SK-N-SH treated with all-trans-retinoic acid at 6 μM for 48 hours (cell line): ENCODE data around the gene PACSIN2.
"Not testable (repeated sequence)": the region's sequence is repeated elsewhere in the genome, so short reads cannot be mapped to it uniquely, and the experiment has no call there.

Experiments used
- ATAC-seq: fragments of 200-7000 bp; cut with Tn5 transposase; 3 replicates; pipeline ENCODE4 v1.9.1; 2020; ENCODE audit warnings: mild to moderate bottlenecking, moderate library complexity
- BACH2 ChIP-seq: fragments of 250-450 bp; sonication (Bioruptor Pico); IDR thresholded peaks from 2 replicates; pipeline ENCODE4 v1.9.0; 2021; ENCODE audit warnings: mild to moderate bottlenecking, borderline replicate concordance
- CSDC2 ChIP-seq: fragments of 250-450 bp; sonication (Bioruptor Pico); IDR thresholded peaks from 2 replicates; pipeline ENCODE4 v1.5.0; 2020; ENCODE audit warnings: mild to moderate bottlenecking, moderate library complexity
- ESRRG ChIP-seq: fragments of 250-450 bp; sonication (Bioruptor Pico); IDR thresholded peaks from 2 replicates; pipeline ENCODE4 v1.6.1; 2021; ENCODE audit warnings: mild to moderate bottlenecking
- GLIS3 ChIP-seq: fragments of 250-450 bp; sonication (Bioruptor Pico); IDR thresholded peaks from 2 replicates; pipeline ENCODE4 v1.5.0; 2020; ENCODE audit warnings: mild to moderate bottlenecking, moderate library complexity
- ISL1 ChIP-seq: fragments of 250-450 bp; sonication (Bioruptor Pico); IDR thresholded peaks from 2 replicates; pipeline ENCODE4 v2.1.2; 2022; ENCODE audit warnings: mild to moderate bottlenecking, moderate library complexity
- OSR1 ChIP-seq: fragments of 250-450 bp; sonication (Bioruptor Pico); IDR thresholded peaks from 2 replicates; pipeline ENCODE4 v1.8.0; 2022; ENCODE audit warnings: moderate library complexity, mild to moderate bottlenecking, inconsistent platforms
- PPARA ChIP-seq: fragments of 250-450 bp; sonication (Bioruptor Pico); IDR thresholded peaks from 2 replicates; pipeline ENCODE4 v1.5.0; 2020; ENCODE audit warnings: mild to moderate bottlenecking, borderline replicate concordance
- RARB ChIP-seq: fragments of 250-450 bp; sonication (Bioruptor Pico); IDR thresholded peaks from 2 replicates; pipeline ENCODE4 v1.8.0; 2021; ENCODE audit warnings: mild to moderate bottlenecking, moderate library complexity
- SNAI2 ChIP-seq: fragments of 250-450 bp; sonication (Bioruptor Pico); IDR thresholded peaks from 2 replicates; pipeline ENCODE4 v1.5.0; 2020; ENCODE audit warnings: mild to moderate bottlenecking, moderate library complexity
- TCF4 ChIP-seq: fragments of 250-450 bp; sonication (Bioruptor Pico); IDR thresholded peaks from 2 replicates; pipeline ENCODE4 v1.8.0; 2021; ENCODE audit warnings: mild to moderate bottlenecking, moderate library complexity, borderline replicate concordance
- TOX ChIP-seq: fragments of 250-450 bp; sonication (Bioruptor Pico); IDR thresholded peaks from 2 replicates; pipeline ENCODE4 v1.8.0; 2021; ENCODE audit warnings: mild to moderate bottlenecking, moderate library complexity, borderline replicate concordance
- ZFP3 ChIP-seq: fragments of 250-450 bp; sonication (Bioruptor Pico); IDR thresholded peaks from 2 replicates; pipeline ENCODE4 v1.5.0; 2020; ENCODE audit warnings: mild to moderate bottlenecking, moderate library complexity
- ZFP30 ChIP-seq: fragments of 450-650 bp; formaldehyde crosslinking; IDR thresholded peaks from 2 replicates; pipeline ENCODE4 v1.5.0; 2022; ENCODE audit warnings: mild to moderate bottlenecking, moderate library complexity
- ZNF565 ChIP-seq: fragments of 450-650 bp; formaldehyde crosslinking; conservative IDR thresholded peaks from 2 replicates; pipeline ENCODE4 v1.5.0; 2020; ENCODE audit warnings: low read depth, mild to moderate bottlenecking, moderate library complexity
- ZNF70 ChIP-seq: fragments of 450-650 bp; formaldehyde crosslinking; IDR thresholded peaks from 2 replicates; pipeline ENCODE4 v1.5.0; 2020; ENCODE audit warnings: mild to moderate bottlenecking, moderate library complexity
- ZNF8 ChIP-seq: fragments of 450-650 bp; formaldehyde crosslinking; IDR thresholded peaks from 2 replicates; pipeline ENCODE4 v1.5.0; 2020; ENCODE audit warnings: mild to moderate bottlenecking, moderate library complexity
- TF ChIP-seq, protein P1 (sequence below): fragments of 250-450 bp; sonication (Bioruptor Pico); IDR thresholded peaks from 2 replicates; pipeline ENCODE4 v1.5.0; 2020; ENCODE audit warnings: mild to moderate bottlenecking, moderate library complexity
- TF ChIP-seq, protein P2 (sequence below): fragments of 250-450 bp; sonication (Bioruptor Pico); IDR thresholded peaks from 2 replicates; pipeline ENCODE4 v1.8.0; 2020; ENCODE audit warnings: mild to moderate bottlenecking, moderate library complexity, borderline replicate concordance
- TF ChIP-seq, protein P3 (sequence below): fragments of 250-450 bp; sonication (Bioruptor Pico); IDR thresholded peaks from 2 replicates; pipeline ENCODE4 v1.5.1; 2020; ENCODE audit warnings: low read depth, mild to moderate bottlenecking, moderate library complexity
- TF ChIP-seq, protein P4 (sequence below): fragments of 250-450 bp; sonication (Bioruptor Pico); IDR thresholded peaks from 2 replicates; pipeline ENCODE4 v1.5.1; 2021; ENCODE audit warnings: mild to moderate bottlenecking, moderate library complexity

The PACSIN2 gene

DNA sequence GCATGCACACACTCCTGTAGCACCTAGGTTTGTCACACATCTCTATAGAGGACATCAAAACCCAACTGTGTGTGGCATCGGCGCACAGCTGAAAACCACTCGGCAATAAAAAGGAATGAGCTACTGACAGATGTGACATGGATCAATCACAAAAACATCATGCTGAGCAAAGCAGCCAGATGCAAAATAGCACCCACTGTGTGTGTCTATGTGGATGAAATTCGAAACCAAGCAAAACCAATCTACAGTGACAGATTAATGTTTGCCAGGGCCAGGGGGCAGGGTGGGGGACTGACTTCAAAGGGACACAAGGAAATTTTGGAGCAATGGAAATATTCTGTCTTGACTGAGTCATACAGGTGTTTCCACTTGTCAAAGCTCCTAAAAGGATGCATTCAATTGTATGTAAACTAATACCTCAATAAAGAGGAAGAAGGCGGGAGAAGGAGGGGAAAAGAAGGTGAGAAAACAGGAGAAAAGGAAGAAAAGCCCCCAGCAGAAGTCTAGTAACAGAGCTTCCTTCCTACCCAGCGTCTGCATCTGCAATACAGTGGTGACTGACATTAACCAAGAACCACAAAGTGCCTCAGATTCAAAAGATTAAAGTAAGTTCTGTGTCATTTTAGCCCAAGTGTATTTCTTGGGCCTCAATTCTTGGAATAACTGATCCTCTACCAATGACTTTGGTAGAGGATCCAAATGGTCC lies 49.8 kb downstream of the PACSIN2 start (continued):
- TF ChIP-seq TOX (CRISPR knock-in tag), result no peak

DNA sequence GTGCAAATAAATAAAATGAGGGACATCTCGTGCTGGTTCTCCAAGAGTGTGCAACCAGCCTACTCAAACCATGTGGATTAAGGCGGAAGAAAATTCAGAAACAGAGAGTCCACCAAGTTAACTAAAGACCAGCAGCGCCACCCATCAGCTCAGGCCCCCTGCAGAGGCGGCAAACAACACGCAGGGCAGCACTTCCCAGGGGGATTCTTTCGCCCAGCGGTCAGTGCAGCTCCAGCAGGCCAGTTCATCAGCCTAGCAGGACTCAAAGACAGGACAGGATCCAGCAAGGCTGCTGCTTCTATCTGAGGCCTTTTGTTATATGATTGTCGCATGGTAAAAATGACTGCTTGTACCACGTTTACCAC lies 51.7 kb downstream of the PACSIN2 start:
- TF ChIP-seq, protein P1, sequence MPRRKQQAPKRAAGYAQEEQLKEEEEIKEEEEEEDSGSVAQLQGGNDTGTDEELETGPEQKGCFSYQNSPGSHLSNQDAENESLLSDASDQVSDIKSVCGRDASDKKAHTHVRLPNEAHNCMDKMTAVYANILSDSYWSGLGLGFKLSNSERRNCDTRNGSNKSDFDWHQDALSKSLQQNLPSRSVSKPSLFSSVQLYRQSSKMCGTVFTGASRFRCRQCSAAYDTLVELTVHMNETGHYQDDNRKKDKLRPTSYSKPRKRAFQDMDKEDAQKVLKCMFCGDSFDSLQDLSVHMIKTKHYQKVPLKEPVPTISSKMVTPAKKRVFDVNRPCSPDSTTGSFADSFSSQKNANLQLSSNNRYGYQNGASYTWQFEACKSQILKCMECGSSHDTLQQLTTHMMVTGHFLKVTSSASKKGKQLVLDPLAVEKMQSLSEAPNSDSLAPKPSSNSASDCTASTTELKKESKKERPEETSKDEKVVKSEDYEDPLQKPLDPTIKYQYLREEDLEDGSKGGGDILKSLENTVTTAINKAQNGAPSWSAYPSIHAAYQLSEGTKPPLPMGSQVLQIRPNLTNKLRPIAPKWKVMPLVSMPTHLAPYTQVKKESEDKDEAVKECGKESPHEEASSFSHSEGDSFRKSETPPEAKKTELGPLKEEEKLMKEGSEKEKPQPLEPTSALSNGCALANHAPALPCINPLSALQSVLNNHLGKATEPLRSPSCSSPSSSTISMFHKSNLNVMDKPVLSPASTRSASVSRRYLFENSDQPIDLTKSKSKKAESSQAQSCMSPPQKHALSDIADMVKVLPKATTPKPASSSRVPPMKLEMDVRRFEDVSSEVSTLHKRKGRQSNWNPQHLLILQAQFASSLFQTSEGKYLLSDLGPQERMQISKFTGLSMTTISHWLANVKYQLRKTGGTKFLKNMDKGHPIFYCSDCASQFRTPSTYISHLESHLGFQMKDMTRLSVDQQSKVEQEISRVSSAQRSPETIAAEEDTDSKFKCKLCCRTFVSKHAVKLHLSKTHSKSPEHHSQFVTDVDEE (CRISPR knock-in tag), result no peak
- TF ChIP-seq ZFP30, result no peak
- TF ChIP-seq ESRRG (CRISPR knock-in tag), result no peak
- no peak for TF ChIP-seq ZNF8 (CRISPR knock-in tag)
- TF ChIP-seq, protein P2, sequence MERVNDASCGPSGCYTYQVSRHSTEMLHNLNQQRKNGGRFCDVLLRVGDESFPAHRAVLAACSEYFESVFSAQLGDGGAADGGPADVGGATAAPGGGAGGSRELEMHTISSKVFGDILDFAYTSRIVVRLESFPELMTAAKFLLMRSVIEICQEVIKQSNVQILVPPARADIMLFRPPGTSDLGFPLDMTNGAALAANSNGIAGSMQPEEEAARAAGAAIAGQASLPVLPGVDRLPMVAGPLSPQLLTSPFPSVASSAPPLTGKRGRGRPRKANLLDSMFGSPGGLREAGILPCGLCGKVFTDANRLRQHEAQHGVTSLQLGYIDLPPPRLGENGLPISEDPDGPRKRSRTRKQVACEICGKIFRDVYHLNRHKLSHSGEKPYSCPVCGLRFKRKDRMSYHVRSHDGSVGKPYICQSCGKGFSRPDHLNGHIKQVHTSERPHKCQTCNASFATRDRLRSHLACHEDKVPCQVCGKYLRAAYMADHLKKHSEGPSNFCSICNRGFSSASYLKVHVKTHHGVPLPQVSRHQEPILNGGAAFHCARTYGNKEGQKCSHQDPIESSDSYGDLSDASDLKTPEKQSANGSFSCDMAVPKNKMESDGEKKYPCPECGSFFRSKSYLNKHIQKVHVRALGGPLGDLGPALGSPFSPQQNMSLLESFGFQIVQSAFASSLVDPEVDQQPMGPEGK (CRISPR knock-in tag), result no peak
- no peak for TF ChIP-seq OSR1 (CRISPR knock-in tag)
- no peak for TF ChIP-seq ZFP3 (CRISPR knock-in tag)
- ATAC-seq, result no peak

DNA sequence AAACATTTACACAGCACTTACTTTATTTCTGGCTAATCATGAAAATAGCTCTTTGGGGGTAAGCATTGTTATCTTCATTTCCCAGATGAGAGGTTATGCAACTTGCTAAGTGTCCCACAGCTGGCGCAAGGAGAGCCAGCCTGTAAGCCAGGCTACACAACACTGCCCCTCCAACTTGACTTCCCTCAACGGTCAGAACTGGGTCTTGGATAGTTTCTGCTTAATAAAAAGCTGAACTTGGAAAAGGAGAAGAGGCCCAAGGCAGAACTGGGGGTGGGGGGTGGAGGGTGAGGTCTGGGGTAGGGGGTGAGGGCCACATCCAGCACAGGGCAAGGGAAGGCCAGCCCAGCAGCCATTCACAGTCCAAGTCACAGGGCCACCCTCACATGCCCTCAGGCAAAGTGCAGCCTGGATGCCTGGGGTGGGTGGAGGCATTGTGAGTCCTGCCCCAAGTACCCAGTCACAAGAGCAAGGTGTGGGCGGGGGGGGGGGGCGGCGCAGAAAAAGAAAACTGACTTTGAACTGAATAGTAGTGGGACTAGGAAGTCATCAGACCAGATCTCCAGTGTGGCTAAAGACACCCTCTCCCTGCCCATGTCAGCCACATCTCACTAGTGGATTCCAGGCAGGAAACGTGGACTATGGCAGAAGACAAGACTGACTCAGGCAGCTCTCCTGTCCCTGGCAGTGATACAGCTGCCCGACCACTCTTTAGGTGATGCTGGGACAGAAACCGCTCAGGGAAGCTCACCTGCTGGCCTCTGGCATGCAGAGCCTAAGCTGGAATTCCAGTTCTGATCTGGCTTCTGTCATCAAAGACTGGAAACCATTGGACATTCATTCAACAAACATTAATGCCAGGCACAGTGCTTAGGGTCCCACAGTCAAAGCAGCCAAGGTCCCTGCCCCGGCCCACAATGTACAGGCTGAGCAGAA lies 52.4 kb downstream of the PACSIN2 start:
- TF ChIP-seq ZNF565 (CRISPR knock-in tag), result no peak
- no peak for TF ChIP-seq GLIS3
- no peak for TF ChIP-seq TOX (CRISPR knock-in tag)
- TF ChIP-seq, protein P3, sequence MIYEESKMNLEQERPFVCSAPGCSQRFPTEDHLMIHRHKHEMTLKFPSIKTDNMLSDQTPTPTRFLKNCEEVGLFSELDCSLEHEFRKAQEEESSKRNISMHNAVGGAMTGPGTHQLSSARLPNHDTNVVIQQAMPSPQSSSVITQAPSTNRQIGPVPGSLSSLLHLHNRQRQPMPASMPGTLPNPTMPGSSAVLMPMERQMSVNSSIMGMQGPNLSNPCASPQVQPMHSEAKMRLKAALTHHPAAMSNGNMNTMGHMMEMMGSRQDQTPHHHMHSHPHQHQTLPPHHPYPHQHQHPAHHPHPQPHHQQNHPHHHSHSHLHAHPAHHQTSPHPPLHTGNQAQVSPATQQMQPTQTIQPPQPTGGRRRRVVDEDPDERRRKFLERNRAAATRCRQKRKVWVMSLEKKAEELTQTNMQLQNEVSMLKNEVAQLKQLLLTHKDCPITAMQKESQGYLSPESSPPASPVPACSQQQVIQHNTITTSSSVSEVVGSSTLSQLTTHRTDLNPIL, result no peak
- TF ChIP-seq, protein P4, sequence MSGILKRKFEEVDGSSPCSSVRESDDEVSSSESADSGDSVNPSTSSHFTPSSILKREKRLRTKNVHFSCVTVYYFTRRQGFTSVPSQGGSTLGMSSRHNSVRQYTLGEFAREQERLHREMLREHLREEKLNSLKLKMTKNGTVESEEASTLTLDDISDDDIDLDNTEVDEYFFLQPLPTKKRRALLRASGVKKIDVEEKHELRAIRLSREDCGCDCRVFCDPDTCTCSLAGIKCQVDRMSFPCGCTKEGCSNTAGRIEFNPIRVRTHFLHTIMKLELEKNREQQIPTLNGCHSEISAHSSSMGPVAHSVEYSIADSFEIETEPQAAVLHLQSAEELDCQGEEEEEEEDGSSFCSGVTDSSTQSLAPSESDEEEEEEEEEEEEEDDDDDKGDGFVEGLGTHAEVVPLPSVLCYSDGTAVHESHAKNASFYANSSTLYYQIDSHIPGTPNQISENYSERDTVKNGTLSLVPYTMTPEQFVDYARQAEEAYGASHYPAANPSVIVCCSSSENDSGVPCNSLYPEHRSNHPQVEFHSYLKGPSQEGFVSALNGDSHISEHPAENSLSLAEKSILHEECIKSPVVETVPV (CRISPR knock-in tag), result no peak
- no peak for TF ChIP-seq ZFP30
- no peak for TF ChIP-seq ZNF70 (CRISPR knock-in tag)
- no peak for TF ChIP-seq RARB (CRISPR knock-in tag)
- no peak for TF ChIP-seq SNAI2 (CRISPR knock-in tag)
- TF ChIP-seq OSR1 (CRISPR knock-in tag), result no peak
- TF ChIP-seq PPARA (CRISPR knock-in tag), result no peak
- no peak for TF ChIP-seq ZFP3 (CRISPR knock-in tag)
- TF ChIP-seq TCF4 (CRISPR knock-in tag), result no peak
- no peak for TF ChIP-seq ISL1 (CRISPR knock-in tag)
- TF ChIP-seq BACH2 (CRISPR knock-in tag), result no peak
- no peak for TF ChIP-seq ZNF8 (CRISPR knock-in tag)
- ATAC-seq, result no peak

DNA sequence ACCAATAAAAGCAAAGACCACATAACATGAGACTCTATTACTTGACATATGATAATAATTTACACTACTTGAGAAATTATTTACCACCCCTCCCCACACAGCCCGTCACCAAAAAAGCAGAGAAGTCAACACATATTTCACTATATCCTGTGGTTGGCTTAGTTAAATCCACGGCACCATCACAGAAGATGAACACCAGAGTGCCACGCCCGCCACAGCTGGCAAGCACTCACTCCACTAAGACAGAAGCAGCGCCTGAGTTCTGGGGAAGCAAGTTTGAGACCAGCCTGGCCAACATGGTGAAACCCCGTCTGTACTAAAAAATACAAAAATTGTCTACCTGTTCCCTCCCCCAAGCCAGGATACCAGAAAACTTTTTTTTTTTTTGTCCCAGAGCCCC lies 53.1 kb downstream of the PACSIN2 start:
- TF ChIP-seq RARB (CRISPR knock-in tag), result no peak
- no peak for TF ChIP-seq GLIS3
- no peak for TF ChIP-seq TCF4 (CRISPR knock-in tag)
- TF ChIP-seq, protein P2 (CRISPR knock-in tag), result no peak
- no peak for TF ChIP-seq OSR1 (CRISPR knock-in tag)
- no peak for TF ChIP-seq CSDC2 (CRISPR knock-in tag)
- no peak for TF ChIP-seq ZNF70 (CRISPR knock-in tag)
- no peak for TF ChIP-seq SNAI2 (CRISPR knock-in tag)
- no peak for TF ChIP-seq ESRRG (CRISPR knock-in tag)
- TF ChIP-seq, protein P4 (CRISPR knock-in tag), result no peak
- no peak for TF ChIP-seq ZFP30
- ATAC-seq, result no peak

DNA sequence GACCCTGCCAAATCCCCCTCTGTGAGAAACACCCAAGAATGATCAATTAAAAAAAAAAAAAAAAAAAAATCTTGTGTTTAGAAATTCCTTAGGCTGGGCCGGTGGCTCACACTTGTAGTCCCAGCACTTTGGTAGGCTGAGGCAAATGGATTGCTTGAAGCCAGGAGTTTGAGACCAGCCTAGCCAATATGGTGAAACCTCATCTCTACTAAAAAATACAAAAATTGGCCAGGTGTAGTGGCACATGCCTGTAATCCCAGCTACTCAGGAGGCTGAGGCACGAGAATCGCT lies 53.6 kb downstream of the PACSIN2 start:
- not testable (repeated sequence) for ATAC-seq
